ENCODE results near the gene HSPG2.

Gene HSPG2

DNA sequence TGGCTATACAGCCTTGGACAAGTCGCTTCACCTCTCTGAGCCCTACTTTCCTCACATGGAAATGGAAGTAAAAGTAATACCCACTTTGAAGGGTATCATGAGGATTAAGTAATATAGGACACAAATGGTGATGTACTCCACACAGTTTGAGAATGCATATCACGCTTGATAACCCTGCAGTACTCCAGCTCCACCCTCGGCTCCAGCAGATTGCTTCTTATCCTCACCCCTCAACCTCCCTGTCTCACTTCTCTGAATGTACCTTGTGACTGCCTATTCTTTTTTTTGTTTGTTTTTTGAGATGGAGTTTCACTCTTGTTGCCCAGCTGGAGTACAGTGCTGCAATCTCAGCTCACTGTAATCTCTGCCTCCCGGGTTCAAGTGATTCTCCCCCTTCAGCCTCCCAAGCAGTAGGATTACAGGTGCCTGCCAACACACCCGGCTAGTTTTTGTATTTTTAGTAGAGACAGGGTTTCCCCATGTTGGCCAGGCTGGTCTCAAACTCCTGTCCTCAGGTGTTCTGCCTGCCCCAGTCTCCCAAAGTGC lies 69.6 kb downstream of the HSPG2 start:
- no peak for DNase-seq (ENCODE audit: extremely low read depth in 1 of 2, low read depth in 1 of 2)

DNA sequence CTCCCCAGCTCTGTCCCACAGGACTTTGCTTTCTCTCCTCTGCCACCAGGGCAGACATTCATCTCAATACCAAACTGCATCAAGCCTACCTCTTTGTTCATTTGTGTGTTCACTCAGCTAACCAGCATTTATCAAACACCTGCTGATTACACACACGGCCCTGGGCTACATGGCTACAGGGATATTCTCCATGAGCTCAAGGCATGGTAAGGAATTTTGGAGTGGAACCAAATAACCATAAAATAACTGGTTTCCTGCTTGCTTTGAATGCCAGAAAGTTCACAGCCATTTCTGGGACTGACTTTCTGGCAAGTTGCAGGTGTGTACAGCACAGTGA lies 70.4 kb downstream of the HSPG2 start:
- no peak for DNase-seq (ENCODE audit: extremely low read depth in 1 of 2, low read depth in 1 of 2)

DNA sequence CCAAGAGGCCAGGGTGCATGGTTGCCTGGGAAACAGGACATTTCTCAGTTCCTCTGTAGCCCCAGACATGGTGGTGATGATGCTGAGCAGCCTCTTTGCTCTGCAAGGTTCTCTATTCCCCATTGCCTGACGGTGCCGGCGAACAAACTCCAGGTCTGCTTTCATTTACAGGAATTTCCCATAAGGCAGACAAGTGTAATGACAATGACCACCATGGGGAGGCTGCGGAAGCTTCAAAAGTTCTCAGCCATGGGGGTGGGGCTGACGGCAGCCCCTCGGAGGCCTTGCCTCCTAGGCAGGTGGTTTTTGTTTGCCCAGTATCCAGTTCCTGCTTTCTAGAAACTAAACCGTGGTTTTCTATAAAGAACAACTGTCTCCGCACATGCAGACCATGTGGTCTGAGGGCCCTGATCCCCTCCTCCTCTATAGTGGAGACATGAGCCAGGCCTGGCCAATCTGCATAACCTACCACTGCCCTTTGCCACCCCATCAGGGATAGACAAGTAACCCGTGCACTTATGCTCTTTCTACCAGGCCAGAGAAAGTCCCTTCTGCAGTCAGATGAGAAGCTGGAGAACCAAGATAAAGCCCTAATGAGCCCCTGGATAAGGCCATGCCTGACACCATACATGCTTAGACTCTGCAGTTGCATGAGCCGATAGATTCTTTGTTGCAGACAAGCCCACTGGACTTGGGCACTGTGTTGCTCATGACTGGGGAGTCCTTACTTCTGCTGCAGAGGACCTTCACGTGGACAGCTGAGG lies 71.0 kb downstream of the HSPG2 start:
- no peak for DNase-seq (ENCODE audit: extremely low read depth in 1 of 2, low read depth in 1 of 2)

DNA sequence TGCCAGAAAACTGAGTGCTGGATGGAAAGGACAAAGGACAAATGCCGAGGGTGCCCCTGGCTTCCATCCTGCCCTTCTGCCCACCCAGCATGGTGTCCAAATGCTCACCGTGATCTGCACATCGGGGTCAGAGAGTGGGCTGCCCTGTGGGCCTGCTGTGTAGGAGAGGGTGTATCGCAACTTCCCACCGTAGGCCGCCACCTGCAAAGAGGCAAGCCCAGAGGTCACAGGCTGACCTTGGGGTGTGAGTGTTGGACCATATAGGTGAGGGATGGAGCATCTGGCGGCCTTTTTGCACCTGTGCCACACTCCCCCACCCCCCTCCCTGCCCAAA lies 71.5 kb downstream of the HSPG2 start:
- no peak for DNase-seq (ENCODE audit: extremely low read depth in 1 of 2, low read depth in 1 of 2)

DNA sequence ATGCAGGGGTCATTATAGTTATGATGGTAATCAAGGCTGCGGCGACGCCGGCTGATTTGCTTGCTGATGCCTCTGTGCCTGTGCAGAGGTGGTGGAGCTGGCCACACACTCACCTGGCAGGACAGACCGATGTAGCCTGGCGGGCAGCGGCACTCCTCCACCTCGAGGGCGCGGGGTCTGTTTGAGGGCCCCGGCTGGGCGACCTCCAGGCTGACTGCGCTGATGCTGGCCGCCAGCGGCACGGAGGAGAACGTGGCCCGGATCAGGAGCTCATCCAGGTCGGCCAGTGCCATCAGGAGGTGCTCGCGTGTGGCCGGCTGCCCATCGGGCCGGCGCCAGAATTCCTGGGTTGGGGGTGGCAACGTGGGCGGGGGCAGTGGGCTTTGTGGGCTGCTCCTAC lies 72.4 kb downstream of the HSPG2 start:
- DNase-seq (ENCODE audit: extremely low read depth in 1 of 2, low read depth in 1 of 2) = no peak

DNA sequence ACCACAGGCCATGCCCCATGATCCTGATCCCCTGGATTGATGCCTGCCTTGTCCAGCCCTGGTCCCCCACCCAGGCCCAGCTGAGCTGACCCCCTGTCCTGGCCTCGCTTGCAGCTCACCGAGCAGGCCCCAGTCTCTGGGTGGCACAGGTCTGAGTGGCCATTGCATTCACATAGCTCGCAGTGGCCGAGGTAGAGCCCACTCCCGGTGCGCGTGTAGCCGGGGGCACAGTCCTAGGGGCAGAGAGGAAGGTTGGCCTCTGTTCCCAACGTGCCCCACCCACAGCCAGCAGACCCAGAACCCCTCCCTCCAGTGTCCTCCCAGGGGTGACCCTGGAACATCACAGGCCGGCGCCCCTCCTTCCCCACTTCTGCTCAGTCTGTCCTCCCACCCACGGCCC lies 73.1 kb downstream of the HSPG2 start:
- no peak for DNase-seq (ENCODE audit: extremely low read depth in 1 of 2, low read depth in 1 of 2)

DNA sequence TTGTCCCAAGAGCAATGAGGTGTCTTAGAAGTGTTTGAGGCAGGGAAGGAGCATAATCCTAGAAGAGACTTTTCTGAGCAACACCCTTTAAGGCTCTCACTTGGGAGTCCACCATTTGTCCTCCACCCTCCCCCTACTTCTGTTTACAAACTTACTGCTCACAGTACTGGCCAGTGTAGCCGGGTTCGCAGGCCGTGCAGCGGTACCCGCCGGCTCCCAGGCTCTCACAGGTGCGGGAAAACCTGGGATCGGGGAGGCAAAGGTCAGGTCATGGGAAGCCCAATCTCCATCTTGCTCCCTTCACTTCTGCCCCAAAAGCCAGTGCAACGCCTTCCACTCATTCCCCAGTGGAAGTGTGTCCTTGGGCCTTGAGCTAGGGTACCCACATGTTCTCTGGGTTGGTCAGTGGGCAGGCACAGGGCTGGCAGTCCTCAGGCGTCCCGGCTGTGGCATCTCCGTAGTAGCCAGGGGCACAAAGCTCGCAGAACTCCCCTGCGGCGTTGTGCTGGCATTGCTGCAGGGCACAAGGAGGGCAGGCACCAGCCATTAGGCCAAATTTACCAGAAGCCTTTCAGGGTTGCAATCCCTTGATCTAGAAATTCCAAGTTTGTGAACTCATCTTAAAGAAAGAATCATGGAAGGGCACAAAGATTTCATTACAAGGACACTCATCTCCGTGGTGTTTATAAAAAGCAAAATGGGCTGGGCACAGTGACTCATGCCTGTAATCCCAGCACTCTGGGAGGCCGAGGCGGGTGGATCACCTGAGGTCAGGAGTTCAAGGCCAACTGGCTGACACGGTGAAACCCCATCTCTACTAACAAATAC lies 75.3 kb downstream of the HSPG2 start:
- DNase-seq (ENCODE audit: extremely low read depth in 1 of 2, low read depth in 1 of 2) = no peak

DNA sequence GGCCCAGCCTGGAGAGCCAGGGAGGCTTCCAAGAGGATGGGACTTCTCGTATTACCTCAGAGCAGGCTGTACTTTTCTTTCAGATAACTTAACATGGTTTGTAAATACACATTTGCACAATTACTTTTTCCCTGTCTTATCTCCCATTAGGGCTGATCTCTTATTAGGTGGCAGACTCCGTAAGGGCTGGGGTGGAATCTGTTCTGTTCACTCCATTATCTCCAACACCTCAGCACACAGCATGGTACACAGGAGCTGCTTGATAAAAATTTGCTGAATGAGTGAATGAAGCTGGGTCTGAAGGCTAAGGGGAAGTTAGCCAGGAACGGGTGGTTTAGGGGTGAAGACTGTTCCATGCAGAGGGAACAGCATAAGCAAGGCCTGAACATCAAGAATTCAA lies 76.1 kb downstream of the HSPG2 start:
- DNase-seq (ENCODE audit: extremely low read depth in 1 of 2, low read depth in 1 of 2) = no peak

DNA sequence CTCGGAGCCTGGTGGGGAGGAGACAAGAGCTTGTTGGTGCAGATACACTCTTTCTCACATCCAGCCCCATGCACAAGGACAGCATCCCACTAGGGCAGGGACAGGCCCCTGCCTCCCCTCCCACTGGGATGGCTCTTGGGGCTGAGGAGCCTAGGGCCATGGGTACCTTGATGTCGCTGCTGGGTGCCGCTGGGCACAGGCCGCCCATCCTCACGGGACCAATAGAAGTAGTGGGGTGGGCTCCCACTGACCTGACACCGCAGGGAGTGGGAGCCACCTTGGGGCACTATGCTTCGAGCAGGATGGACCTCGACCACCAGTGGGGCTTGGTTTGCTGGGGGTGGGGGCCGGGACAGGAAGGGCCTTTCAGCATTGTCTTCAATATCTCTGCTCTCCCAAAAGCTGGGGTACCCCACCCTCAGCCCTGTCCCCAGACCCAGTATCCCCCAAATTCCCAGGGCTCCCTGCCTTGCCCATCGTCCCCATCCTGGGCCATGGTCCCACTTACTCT lies 77.4 kb downstream of the HSPG2 start:
- DNase-seq (ENCODE audit: extremely low read depth in 1 of 2, low read depth in 1 of 2) = no peak

DNA sequence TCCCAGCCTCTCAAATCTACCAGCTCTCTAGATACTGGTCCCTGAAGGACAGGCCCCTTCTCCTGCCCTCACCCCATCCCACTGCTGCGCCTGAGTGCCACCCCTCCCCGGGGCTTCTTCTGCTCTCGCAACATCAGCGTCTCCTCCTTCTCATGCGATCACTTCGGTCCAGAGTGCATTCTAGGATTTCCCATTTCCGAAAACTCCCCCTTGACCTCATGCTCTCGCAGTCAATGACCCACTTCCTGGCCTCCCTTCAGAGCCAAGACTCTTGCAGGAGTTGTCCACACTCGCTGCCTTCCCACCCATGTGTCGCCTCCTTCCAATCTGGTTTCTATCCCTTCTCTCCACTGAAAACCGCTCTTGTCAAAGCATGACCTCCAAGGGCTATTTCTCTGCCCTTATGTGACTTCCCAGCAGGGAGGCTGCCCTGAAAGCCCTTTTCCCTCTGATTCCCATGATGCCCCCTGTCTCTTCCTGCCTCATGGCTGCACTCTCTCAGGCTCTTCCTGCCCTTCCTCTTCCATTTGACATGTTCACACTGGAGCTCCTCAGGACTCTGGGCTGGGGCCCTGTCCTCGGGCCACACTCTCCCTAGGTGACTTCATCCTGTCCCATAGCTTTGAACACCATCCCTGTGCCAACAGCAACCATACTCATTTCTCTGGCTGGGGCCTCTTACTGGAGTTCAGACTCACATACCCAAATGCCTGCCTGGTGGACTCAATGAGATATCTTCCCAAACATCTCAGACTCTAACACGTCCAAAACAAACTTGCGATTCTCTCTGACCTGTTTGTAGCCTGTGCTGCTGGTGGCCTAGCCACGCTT lies 79.1 kb downstream of the HSPG2 start:
- no peak for DNase-seq (ENCODE audit: extremely low read depth in 1 of 2, low read depth in 1 of 2)

DNA sequence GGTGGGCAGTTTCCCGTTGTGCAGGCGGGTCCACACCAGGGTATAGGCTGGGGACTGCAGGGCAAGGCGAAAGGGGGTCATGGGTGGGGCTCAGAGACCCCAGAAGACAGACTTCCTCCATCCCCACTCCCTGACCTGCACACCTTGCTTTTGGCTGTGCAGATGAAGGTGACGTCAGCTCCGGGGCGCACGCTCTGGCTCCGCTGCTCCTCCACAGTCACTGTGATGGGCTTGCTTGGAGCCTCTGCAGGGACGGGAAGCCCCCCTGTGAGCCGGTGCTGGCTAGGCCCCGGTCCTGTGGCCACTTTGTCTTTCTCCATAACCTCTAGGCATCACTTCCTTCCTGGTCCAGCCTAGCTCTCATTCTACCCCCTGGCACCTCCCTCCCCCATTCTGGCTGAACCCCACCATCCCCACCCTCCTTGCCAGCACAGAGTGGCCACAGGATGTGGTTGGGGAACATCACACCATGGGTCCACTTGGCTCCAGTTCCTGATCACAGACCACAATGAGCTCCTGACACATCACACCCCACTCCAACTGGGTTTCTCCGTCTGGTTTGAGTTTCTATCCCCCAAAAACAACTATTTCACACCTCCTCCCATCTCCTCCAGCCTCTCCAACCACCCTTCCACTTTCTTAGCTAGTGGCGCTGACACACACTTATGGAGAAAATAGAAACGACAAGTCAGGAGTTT lies 79.8 kb downstream of the HSPG2 start:
- DNase-seq (ENCODE audit: extremely low read depth in 1 of 2, low read depth in 1 of 2) = no peak

DNA sequence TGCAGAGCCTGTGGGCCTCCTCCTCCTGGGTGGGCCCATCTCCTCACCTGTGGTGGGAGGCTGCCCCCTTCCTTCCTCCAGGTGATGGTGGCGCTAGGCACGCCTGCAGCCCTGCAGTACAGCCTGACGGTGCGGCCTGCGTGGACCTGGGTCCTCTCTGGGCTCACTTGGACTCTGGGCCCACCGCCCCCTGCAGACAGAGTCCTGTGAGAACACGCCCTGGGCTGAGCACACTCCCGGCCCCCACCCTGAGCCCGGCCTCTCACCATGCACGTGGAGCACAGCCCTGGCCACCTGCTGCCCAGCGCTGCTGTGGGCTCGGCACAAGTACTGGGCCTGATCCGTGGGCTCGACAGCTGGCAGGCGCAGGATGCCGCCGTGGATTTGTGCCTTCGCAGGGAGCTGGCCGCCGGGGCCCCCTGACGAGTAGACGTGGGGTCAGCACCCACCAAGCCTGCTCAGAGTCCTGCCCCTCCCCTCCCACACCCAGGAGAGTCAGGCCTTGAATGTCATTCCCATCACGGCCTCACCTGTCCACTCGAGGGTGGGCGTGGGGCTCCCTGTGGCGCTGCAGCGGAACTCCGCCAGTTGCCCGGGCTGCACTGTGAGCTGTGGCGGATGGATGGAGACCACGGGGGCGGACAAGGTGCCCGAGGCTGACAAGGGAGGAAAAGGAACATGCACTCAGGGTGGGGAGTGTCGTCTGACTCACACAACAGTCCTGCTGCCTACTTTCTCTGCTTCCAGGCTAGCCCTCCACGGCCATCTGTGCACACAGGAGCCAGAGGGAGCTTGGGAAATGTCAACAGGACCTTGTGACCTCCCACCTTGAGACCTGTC lies 81.6 kb downstream of the HSPG2 start:
- no peak for DNase-seq (ENCODE audit: extremely low read depth in 1 of 2, low read depth in 1 of 2)

DNA sequence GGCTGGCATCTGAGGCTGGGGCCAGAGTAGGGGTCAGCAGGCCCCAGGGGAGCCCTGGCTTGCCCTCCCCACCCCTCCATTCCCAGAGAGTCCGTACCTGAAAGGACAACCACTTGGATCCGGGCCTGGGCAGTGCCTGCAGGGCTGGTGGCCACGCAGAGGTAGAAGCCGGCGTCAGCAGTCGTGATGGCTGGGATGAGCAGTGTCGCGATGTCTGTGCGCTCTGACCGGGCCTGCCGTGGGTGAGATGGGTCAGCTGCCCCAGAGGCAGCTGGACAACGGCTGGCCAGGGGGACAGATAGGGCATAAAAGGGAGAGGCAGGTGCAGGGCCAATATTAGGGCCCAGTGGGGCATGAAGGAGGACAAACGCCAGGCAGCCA lies 82.4 kb downstream of the HSPG2 start:
- DNase-seq (ENCODE audit: extremely low read depth in 1 of 2, low read depth in 1 of 2) = no peak

DNA sequence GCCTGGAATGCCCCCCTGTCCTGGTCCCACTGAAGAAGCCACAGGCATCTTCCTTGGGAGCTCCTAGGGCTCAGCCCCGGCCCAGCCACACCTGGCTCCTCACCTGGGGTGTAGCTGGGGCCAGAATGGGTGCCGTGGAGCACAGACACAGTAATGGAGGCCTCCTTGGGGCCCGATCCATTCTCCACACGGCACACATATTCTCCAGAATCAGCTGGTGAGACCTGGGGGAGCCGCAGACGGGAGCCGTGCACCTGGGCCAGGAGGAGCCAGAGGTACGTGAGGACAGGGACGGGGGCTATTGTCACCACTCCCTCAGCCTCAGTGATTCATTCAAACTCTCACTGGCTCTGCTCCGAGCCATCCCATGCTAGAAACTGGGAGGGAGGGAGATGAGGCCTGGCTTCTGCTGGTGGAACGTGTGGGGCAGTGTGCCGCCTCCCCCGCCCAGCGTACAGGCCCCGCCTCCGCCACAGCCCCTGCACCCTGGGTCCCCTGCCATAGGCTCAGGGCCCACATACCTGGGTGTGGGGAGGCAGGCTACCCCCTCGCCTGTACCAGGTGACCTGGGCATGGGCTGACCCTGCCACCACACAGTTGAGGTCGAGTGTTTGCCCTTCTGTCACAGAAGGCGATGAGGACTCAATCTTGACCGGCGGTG lies 82.9 kb downstream of the HSPG2 start:
- DNase-seq (ENCODE audit: extremely low read depth in 1 of 2, low read depth in 1 of 2) = no peak

DNA sequence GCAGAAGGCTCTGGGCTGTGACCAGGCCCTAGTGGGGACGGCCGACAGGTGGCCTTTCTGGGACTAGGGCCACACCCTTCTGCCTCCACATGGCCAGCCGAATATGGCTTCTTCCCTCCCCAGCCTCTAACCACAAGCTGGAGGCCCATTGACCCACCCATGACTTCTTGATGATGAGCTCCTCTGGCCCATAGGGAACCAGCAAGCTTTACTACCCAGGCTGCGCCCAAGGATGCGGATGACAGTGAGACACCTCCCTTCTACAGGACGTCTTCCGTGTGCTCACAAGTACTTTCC lies 84.0 kb downstream of the HSPG2 start:
- DNase-seq (ENCODE audit: extremely low read depth in 1 of 2, low read depth in 1 of 2) = no peak

DNA sequence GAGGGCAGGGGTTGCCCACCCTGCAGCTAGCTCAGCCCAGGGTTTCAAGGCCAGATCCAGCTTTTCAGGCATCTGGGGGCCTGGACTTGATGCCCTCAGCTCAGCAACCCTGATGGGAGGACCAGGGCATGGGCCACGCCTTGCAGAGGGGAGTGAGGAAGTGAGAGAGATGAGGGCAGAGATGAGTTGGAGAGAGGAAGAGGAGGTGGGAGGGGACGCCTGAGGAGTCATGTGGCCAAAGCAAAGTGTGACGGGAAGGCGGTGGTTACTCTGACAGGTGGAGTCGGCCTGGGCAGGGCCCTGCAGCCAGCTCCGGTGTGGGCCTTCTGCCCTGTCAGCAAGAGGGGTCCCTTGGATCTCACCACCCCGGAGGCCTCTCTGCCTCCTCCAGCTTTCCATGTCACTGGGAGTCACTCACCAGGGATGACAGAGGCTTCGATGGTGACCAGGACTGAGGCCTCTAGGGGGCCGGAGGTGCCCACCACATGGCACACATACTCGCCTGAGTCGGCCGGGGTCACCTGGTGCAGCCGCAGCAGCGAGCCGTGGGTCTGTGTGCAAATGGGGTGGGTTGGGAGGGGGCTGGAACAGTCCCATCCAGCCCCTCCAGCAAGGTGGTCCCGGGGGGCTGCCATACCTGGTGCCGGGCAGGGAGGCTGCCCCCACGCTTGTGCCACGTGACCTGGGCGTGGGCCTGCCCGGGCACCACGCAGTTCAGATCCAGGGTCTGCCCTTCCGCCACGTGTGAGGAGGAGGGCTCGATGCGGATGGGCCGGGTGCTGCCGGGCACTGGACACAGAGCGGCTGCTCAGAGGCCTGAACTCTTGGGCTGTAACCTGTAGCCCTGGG lies 84.6 kb downstream of the HSPG2 start:
- DNase-seq (ENCODE audit: extremely low read depth in 1 of 2, low read depth in 1 of 2) = no peak

DNA sequence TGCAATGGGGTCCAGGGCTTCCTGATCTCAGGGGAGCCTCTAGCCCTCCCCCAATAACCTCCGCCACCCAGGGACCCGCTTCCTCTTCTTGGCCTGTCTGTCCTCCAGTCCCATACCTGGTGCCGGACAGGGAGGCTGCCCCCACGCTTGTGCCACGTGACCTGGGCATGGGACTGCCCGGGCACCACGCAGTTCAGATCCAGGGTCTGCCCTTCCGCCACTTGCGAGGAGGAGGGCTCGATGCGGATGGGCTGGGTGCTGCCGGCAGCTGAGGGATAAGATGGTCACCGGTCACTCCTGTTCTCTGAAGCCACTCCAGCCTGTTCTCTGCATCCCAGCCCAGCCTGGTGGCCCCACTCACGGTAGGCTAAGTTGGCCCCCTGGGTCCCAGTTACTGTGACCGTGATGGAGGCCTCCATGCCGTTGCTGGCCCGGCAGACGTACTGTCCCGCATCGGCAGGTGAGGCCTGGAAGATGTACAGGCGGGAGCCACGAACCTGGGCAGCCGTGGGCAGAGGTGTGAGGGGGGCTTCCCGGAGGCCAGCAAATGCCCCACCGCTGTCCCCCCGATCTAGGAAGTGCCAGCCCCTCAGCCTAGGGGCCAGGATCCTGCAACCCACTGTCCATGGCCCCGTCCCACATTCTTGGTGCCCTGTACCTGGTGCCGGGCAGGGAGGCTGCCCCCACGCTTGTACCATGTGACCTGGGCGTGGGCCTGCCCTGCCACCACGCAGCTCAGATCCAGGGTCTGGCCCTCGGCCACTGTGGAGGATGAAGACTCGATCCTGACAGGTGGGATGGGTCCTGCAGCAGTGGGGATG lies 85.5 kb downstream of the HSPG2 start:
- no peak for DNase-seq (ENCODE audit: extremely low read depth in 1 of 2, low read depth in 1 of 2)

All from activated CD8-positive, alpha-beta memory T cell treated with anti-CD3 and anti-CD28 coated beads for 1 hour (primary cell).